GM19193 (cell line): ENCODE measurements around the gene FGD1.

Source experiments
- POLR2A ChIP-seq: IDR thresholded peaks from 4 replicates; pipeline ENCODE4 v1.6.1; 2011; ENCODE audit not compliant: insufficient read depth, insufficient read length; ENCODE audit errors: extremely low read depth

Gene FGD1

DNA sequence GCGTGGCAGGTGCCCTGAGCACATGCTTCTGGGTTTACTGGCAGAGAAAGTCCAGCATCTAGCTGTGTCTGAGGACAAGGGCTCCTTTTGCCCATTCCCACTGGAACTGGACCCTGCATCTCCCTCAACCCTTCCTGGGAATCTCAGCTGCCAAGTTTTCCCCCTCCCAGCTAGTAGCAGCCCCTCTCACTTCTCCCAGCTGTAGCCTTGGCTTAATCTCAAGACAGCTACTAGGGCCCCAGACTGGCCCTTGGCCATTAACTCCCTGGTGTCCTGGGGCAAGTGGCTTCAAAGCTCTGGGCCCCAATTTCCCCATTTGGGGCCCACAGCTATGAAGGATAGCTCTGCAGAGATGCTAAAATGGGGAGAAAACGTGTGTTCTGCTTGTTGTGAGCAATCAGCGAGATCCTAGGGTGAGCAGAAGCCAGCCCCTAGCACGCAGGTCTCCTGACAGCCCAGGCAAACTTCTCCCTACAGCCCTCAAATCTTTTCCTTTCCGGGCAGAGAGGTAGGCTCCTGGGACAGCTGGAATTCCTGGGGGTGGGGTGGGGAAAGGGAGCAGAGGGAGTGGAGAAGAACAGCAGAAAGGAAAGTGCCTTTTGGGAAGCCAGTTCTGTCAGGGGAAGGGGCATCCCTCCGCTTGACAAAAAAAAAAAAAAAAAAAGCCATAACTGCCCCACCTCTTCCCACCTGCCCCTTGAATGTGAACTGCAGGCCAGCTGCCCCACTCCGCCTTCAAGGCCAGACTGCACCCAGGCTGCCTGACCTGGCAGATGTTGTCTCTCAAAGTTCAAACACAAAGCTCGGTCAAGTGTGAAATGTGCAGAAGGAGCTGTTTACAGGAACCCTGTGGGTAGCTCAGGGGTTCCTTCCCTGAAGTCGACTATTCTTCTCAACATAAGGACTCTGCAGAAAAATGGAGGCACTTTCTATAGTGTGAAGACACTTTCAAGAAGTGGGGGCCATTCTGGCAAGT lies 16.6 kb downstream of the FGD1 start:
- TF ChIP-seq POLR2A = no peak

DNA sequence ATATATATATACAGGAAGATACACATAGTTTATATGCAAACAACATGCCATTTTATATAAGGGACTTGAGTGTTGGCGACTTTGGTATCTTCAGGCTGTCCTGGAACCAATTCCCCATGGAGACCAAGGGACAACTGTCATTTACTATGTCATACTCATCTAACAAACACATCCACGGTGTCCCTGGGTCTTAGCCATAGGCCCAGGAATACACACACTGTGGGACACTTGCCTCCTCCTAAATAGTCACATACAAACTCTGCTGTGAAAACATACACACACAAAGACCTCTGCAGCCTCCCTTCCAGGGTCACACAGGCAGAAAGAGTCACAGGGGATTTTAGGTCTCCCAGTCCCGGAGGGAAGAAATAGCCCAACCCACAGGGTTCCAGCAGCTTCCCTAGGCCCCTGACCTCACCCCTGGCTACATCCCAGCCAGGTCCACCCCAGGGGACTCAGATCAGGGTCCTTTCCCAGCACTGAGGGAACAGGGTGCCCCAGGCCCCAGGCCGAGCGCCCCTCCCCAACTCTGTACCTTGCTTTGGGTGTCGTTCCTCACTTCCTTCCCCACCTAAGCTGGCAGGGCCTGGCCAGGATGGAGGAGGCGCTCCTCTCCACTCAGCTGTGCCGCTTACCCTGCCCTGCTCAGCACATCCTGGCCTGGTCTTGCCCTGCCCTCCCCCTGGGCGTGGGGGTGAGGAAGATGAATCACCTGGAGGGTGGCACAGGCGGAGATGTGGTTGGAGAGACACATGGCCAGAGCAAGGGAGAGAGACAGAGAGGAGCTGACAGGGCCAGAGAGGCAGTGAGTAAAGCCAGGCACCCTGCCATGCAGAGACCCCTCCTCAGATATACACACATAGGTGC lies 21.8 kb downstream of the FGD1 start:
- no peak for TF ChIP-seq POLR2A

DNA sequence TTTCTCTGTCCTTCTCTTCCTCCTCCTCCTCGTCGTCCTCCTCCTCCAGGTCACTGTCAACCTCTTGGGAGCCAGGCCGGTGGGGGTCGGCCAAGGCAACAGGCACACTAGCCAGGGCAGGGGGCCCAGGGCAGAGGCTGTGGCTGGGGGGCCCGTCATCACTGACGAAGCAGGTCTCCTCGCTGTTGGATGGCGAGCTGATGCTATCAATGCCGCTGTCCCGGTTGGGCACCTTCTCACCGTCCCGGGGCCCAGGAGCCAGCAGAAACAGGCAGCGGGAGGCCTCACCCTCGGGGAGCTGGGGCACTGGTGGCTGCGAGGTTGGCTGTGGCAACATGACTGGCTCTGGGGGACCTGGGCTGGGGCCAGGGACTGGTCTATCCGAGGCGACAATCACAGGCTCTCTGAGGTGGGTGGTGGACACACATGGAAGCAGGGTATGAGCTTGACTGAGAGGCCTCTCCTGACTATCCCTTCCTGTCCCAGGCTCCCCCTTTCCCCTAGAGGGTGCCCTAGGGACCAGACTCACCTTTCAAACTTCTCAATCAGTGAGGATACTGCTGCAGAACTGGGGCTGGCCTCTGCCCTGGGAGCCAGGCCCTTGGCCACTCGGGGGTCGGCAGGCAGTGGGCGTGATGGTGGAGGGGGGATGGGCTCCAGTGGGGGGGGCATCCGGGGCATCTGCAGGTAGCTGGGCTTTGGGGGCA lies 25.8 kb downstream of the FGD1 start:
- no peak for TF ChIP-seq POLR2A

DNA sequence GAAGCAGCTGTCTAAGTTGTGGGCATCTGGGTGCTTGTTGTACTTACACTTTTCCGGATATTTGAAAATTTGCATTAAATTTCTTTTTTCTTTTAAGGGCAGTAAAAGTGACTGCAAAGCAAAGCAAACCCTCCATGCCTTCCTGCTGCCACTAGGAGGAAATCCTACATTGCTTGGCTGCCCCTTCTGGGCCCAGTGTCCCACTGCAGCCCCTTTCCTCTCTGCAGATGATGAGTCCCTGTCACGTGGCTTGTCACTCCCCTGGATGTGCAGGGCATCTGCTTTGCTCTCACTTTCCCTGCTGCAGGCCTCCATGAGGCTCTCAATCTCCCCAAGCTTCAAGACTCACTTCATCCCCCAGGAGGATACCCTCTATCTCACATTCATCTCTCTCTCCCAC lies 43.1 kb downstream of the FGD1 start:
- no peak for TF ChIP-seq POLR2A

DNA sequence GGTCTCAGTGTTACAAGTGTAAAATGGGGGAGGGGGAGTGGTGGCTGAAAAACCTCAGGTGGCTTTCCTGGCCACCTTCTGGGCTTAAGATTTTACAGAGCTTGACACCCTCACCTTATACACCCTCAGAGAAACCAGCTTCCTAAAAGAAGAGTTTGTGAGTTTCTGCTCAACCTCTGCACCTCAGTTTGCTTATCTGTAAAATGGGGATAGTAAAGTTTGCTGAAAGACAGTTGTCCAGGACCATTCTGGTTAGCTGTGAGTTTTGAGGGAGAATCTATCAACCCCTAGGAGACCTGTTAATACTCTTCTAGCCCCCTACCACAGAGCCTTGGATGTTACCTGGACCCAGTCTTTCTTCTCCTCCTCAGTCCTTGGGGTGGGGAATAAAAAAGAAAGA lies 46.1 kb downstream of the FGD1 start:
- no peak for TF ChIP-seq POLR2A

DNA sequence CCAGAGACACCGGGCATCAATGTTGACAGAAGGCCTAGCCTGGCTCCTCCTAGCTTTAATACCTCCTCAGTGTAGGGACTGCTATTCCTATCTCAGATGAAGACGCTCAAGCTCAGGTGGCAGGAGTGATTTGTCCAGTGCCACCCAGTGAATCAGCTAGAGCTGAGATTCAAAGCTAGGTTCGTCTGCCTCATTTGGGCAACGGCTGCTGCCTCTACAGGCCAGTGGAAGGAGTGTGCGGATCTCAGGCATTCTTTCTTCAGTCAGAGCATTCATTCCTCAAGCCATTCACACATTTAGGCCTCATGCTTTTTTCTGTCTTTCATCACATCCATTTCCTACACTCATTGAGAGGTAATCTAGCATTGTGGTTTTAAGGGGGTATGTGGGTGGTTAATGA lies 48.6 kb downstream of the FGD1 start:
- no peak for TF ChIP-seq POLR2A

DNA sequence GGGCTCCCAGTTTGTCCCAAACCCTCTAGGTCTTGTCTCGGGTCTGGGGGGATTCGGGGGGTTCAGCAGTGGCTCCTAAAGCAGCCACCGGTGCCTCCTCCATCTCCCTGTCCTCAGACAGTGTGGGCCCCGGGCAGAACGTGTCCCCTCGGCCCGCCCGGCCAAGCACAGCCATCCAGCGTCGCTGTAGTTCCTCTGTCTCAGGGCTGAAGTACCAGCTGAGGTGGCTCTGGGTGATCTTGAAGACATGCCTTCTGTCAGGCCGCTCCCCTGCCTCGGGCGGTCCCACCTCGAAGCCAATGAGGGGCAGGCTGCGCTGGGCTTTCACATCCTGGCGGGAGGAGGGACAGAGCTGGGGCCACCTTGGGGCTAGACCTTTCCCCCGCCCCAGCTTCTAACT lies 50.0 kb downstream of the FGD1 start:
- TF ChIP-seq POLR2A = no peak

DNA sequence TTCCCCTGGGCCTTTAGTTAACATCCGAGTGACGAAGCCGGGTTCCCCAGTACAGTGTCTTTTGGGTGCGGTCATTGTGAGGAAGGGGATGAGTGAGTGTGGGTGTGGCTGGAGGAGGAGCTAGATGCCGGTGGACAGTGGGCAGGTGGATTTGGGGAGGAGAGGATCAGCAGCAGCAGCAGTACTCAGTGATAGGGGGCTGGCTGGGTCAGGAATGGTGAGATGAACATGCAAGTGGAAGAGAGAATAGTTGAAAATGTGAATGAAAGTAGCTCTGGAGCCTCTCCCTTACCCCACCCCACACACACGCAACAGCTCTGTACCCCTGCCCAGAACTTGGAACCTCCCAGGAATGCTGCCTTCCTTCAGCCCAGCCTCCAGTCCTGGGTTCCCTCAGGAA lies 51.3 kb downstream of the FGD1 start:
- no peak for TF ChIP-seq POLR2A

DNA sequence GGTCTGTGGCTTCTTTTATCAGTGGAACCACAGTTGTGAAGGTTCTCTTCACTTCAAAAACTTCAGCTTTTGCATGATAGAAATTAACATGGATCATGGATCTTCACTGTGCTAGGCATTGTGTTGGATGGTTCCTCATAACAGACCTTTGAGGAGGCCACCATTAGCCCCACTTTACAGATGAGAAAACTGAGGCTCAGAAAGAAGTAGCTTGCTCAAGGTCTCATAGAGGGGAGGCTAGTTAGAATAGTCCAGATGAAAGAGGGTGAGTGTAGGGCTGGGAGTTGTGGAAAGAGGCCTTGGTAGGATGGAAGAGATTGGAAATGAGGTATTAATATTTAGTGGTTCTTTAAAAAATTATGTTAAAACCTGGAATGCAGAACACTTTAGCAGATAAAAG lies 53.2 kb downstream of the FGD1 start:
- no peak for TF ChIP-seq POLR2A

DNA sequence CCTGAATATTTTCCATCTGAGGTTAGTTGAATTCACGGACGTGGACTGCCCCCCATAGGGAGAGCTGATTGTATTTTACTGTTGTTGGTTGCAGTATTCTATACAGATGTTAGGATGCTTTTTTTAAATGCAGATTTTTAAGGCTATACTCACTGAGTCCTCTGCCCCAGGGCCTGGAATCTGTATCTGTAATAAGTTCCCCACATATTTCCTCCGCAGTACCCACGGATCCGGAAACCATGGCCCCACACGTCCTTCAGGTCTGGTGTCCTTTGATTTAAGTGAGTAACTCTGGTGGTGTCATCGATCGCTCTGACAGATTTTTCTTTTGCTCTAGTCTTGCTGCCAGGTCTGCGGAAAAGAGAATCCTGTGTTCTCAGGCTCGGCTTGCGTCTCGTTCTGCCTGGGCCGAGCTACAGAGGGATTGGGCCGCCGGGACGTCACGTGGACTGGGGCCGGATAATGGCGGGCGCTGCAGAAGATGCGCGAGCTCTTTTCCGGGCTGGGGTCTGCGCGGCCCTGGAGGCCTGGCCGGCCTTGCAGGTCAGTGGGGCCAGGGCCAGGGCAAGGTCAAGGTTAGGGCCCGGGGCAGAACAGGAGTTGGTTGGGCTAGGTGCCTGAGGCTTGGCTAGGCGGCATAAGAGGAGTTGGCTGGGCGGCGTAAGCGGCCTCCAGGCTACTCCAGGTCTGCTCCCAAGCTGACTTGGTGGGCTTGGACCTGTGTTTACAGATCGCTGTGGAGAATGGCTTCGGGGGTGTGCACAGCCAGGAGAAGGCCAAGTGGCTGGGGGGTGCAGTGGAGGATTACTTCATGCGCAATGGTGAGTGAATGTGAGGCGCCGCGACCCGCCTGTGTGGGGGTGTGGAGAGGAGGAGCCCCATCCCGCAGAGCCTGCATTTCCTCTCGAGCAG lies 55.8 kb downstream of the FGD1 start, which contains the start of gene TSR2:
TSS of gene TSR2 (plus strand) at position 445 of the 912 bp plus-strand sequence. CDS start at position 463, 18 bp downstream.
- TF ChIP-seq POLR2A = peak; percentile 53

DNA sequence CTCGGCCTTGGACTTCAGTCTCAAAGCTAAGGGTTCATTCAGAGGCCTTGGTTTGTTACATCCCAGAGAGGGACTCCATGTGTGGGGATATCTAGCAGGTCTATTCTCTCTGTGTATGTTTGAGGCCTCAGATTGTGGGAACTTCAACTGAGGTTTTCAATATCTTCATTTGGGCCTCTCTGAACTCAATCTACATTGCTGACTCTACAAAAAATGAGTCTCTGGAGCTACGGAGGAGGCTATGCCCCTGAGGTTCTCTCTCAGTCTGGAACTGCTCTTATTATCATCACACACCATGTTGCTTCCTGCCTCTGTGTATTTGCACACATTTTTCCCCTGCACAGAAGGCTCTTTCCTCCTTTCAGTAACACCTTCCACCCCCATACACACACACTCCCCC lies 60.9 kb downstream of the FGD1 start:
- TF ChIP-seq POLR2A = no peak

DNA sequence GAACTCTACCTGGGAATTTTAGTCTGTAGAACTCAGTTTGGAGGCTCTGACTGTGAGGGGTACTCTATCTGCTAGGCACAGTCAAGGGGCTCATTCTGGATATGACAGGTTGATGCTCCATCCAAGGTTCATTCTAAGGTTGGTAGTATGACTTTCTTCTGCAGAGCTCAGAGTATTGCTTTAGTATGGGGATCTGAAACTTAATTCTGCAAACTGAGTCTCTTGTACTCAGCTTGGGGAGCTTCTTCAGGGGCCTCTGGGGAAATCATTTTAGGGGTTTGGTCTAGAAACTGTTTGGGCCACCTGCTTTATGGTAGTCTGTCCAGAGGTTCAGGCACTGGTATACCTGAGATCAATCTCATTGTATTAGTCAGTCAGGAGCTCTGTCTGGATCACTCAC lies 65.5 kb downstream of the FGD1 start:
- no peak for TF ChIP-seq POLR2A

DNA sequence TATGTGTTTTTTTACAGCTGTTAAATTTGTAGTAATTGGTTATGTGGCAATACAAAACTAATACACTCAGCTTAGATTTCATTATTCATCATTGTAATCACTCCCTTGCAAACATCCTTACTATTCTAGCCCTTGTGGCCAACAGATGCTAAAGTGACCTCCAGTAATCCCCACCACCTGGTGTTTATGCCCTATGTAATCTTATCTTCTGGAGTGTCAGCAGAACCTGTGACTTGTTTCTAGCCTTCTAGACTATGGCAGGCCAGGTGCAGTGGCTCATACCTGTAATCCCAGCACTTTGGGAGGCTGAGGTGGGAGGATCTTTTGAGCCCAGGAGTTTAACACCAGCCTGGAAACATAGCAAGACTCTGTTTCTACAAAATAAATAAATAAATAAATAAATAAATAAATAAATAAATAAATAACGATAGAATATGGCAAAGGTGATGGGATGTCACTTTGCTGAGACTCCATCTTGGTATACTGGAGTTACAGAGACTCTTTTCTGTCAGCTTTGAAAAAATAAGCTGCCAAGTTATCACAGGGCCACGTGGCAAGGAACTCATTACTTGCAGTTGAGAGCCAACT lies 68.1 kb downstream of the FGD1 start:
- TF ChIP-seq POLR2A = no peak

DNA sequence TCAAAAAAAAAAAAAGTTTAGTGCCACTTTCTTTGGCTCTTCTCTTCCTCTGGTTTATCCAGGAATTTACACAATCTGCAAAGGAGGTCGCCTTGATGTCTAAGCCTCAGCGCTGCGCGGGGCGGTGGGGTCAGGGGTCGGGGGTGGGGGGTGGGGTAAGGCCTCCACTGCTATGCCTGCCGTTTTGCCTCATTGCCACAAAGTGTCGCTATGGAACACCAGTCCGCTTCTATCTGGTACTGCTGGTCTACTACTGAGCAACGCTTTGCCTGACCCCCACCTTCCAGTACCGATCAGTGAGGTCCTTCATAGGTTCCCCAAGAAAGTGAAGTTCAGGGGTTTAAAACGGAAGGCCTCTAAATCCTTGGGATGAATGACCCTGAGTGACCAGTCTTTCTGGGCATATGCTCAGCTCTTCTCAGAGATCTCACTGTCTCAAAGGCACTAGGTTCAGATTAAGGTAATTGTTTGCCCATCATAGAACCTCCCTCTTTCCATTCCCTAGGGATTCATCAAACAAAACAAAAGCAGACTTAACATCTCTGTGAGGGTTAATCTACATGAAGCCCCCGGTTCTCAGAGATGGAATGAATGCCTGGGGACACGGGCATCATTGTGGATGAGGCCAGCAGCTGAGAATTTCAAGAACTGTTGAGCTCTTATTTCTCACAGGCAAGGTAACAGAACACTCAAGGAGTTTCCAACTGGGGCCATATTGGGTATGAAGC lies 72.7 kb downstream of the FGD1 start:
- no peak for TF ChIP-seq POLR2A

DNA sequence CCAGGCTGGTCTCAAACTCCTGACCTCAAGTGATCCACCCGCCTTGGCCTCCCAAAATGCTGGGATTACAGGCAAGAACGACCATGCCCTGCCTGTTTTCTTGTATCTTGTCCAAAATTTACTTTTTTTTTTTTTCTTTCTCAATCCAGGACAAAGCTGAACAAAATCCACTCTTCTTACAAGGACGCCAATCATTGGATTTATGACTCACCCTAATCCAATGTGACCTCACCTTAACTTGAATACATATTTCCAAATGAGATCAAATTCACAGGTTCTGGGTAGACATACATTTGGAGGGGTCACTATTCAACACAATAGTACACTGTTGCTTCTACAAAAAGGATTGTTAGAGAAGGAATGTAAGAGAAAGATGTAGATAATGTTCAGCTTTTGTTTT lies 73.9 kb downstream of the FGD1 start:
- no peak for TF ChIP-seq POLR2A
